ENCODE measurements around the gene FNDC3B.

Gene FNDC3B

DNA sequence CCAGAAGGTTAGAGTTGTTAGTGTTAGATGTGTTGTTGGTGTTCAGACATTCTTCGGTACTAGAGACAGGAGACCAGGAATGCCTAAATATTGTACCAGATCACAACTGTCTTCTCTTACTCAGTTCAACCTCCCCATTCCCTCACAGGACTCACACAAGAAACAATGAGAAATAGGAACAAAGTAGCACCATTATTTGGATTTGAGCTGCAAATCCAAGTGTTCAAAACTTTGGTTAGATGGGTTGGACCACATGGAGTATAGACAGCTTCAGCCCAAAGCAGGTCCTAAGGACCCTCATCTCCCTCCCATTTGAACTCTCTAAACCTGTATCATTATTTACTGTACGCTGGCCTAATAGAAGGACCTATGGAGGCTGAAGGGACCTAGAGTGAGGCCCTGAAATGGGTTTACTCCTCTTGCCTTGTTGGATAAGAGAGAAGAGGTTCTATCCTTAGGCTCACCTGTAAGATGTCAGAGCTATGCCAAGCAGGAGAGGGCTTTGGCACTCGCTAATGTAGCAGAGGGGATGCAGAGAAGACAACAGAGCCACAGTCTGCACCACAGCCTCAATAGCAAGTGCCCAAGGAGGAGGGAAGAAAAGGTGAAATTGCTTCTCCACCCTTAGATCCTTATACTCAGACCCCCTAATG, 70.9 kb downstream of the FNDC3B start:
- no peaks in the 10 kb centered on the region for H3K9me3 ChIP-seq (ENCODE audit: control insufficient read depth in 5 of 5, low read length in 5 of 5)
- H3K4me1 ChIP-seq (ENCODE audit: control insufficient read depth in 5 of 5, insufficient read depth in 5 of 5, low read length in 5 of 5): peaks cover 0 to 24% (median 12%) of the 10 kb centered on the region in 5 donors
- H3K9ac ChIP-seq (ENCODE audit: low read length in 5 of 5): no peak overlapping the region
- H3K27me3 ChIP-seq (ENCODE audit: control insufficient read depth in 5 of 5, insufficient read depth in 4 of 5, low read length in 5 of 5): no peaks in the 10 kb centered on the region
- H3K36me3 ChIP-seq (ENCODE audit: control insufficient read depth in 5 of 5, insufficient read depth in 5 of 5, low read length in 5 of 5): peaks cover 6 to 30% (median 22%) of the 10 kb centered on the region in 5 donors
- no peak overlapping the region for H3K4me3 ChIP-seq (ENCODE audit: low read depth in 1 of 5, low read length in 5 of 5)
- no peak overlapping the region for H3K27ac ChIP-seq (ENCODE audit: low read depth, low read length)

DNA sequence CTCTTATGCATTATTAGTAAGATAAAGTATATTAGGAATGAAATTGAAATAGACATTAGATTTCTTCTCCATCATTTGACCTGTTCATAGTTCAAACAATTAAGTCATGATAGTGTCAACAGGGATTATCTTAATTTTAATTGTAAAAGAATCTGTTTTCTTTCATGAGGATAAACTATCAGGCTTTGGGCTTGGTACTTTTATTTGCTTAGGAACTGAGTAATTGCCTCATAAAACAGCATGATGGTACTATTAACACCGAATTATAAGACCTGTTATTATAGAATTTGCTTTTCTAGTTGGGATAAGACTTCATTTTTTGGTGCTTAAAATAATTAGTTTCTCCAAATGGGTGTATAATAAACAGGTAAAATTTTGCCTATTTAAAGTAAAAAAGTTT, 71.8 kb downstream of the FNDC3B start:
- Histone ChIP-seq H3K9me3 (ENCODE audit: control insufficient read depth in 5 of 5, low read length in 5 of 5) (no peaks in the 10 kb centered on the region), H3K27me3 (ENCODE audit: control insufficient read depth in 5 of 5, insufficient read depth in 4 of 5, low read length in 5 of 5) (no peaks in the 10 kb centered on the region), H3K36me3 (ENCODE audit: control insufficient read depth in 5 of 5, insufficient read depth in 5 of 5, low read length in 5 of 5) (peaks cover 12 to 39% (median 31%) of the 10 kb centered on the region in 5 donors), H3K4me1 (ENCODE audit: control insufficient read depth in 5 of 5, insufficient read depth in 5 of 5, low read length in 5 of 5) (peaks cover 0 to 23% (median 12%) of the 10 kb centered on the region in 5 donors), H3K4me3 (ENCODE audit: low read depth in 1 of 5, low read length in 5 of 5) (no peak overlapping the region), H3K9ac (ENCODE audit: low read length in 5 of 5) (no peak overlapping the region), H3K27ac (ENCODE audit: low read depth, low read length) (no peak overlapping the region)

DNA sequence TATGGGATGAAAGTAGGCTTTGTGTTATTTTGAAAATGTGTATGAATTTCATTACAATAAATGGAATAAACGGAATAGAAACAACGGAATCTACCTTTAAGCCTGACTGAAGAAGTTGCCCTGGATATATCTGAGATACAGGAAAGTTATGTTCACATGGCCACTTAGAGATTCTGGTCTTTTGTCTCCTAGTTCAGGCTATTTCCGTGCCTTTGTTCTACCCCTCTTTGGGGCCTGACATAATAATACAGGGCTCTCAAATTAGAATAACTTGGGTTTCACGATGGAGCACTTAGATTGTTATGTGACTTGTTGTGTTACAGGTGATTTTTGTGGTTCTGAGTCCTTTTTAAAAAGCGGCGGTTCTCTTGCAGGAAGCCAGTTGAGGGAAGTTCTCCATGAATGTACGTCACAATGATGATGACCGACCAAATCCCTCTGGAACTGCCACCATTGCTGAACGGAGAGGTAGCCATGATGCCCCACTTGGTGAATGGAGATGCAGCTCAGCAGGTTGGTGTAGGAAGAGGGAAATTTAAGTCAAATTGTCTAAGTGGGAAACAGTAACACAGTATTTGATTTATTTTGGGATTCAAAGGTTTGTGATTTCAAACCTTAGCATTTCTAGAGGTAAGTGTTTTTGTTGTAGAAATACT, 72.8 kb downstream of the FNDC3B start:
- Histone ChIP-seq H3K27ac (ENCODE audit: low read depth, low read length) (no peak overlapping the region), H3K4me3 (ENCODE audit: low read depth in 1 of 5, low read length in 5 of 5) (no peak overlapping the region), H3K36me3 (ENCODE audit: control insufficient read depth in 5 of 5, insufficient read depth in 5 of 5, low read length in 5 of 5) (peaks cover 13 to 45% (median 34%) of the 10 kb centered on the region in 5 donors)

DNA sequence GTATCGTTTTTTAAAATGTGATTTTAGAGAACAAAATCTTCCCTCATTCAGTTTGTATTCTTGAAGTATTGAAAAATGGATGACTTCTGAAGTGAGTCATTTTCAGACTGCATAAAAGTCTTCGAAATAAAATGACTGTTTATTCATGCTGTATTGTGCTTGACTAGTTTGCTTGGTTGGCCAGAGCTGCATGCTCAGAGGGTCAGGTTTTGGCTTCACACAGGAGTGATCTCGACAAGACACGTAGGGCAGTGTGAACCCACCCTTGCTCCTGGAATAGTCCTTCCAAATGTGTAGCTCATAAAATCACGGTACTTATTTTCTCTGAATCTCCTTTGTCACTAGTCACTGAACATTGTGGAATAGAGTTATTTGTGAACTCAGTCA, 73.3 kb downstream of the FNDC3B start:
- H3K4me1 ChIP-seq (ENCODE audit: control insufficient read depth in 5 of 5, insufficient read depth in 5 of 5, low read length in 5 of 5): peaks cover 0 to 14% (median 8%) of the 10 kb centered on the region in 5 donors
- no peaks in the 10 kb centered on the region for H3K9me3 ChIP-seq (ENCODE audit: control insufficient read depth in 5 of 5, low read length in 5 of 5)
- no peak overlapping the region for H3K27ac ChIP-seq (ENCODE audit: low read depth, low read length)
- H3K36me3 ChIP-seq (ENCODE audit: control insufficient read depth in 5 of 5, insufficient read depth in 5 of 5, low read length in 5 of 5): peaks cover 17 to 47% (median 34%) of the 10 kb centered on the region in 5 donors
- no peaks in the 10 kb centered on the region for H3K27me3 ChIP-seq (ENCODE audit: control insufficient read depth in 5 of 5, insufficient read depth in 4 of 5, low read length in 5 of 5)
- no peak overlapping the region for H3K9ac ChIP-seq (ENCODE audit: low read length in 5 of 5)
- H3K4me3 ChIP-seq (ENCODE audit: low read depth in 1 of 5, low read length in 5 of 5): no peak overlapping the region

More for the DNA sequence above, 72.8 kb downstream of the FNDC3B start:
- Histone ChIP-seq H3K9me3 (ENCODE audit: control insufficient read depth in 5 of 5, low read length in 5 of 5) (no peaks in the 10 kb centered on the region), H3K27me3 (ENCODE audit: control insufficient read depth in 5 of 5, insufficient read depth in 4 of 5, low read length in 5 of 5) (no peaks in the 10 kb centered on the region), H3K9ac (ENCODE audit: low read length in 5 of 5) (no peak overlapping the region), H3K4me1 (ENCODE audit: control insufficient read depth in 5 of 5, insufficient read depth in 5 of 5, low read length in 5 of 5) (peaks cover 0 to 14% (median 11%) of the 10 kb centered on the region in 5 donors)

DNA sequence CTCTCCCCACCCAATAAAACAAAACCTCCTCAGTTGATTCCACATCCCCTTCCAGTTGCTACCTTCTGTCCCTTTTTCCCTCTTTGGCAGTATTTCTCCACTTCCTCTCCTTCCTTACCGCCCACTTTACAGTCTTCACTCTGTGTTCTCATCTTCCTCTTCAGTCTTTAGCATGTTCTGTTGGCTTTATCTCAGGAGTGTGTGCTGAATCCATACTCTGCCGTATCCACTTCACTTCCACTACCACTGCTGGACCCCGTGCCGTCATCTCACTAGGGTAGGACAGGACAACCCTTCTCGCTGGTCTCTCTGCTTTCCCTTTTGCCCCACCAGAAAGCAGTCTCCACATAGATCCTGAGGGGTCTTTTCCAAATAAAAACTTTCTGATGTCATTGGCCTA, 74.3 kb downstream of the FNDC3B start:
- no peak overlapping the region for H3K9ac ChIP-seq (ENCODE audit: low read length in 5 of 5)
- H3K9me3 ChIP-seq (ENCODE audit: control insufficient read depth in 5 of 5, low read length in 5 of 5): no peaks in the 10 kb centered on the region
- no peaks in the 10 kb centered on the region for H3K27me3 ChIP-seq (ENCODE audit: control insufficient read depth in 5 of 5, insufficient read depth in 4 of 5, low read length in 5 of 5)
- no peak overlapping the region for H3K4me3 ChIP-seq (ENCODE audit: low read depth in 1 of 5, low read length in 5 of 5)
- peaks cover 21 to 55% (median 37%) of the 10 kb centered on the region in 5 donors for H3K36me3 ChIP-seq (ENCODE audit: control insufficient read depth in 5 of 5, insufficient read depth in 5 of 5, low read length in 5 of 5)
- peaks cover 0 to 8% (median 7%) of the 10 kb centered on the region in 5 donors for H3K4me1 ChIP-seq (ENCODE audit: control insufficient read depth in 5 of 5, insufficient read depth in 5 of 5, low read length in 5 of 5)
- no peak overlapping the region for H3K27ac ChIP-seq (ENCODE audit: low read depth, low read length)

DNA sequence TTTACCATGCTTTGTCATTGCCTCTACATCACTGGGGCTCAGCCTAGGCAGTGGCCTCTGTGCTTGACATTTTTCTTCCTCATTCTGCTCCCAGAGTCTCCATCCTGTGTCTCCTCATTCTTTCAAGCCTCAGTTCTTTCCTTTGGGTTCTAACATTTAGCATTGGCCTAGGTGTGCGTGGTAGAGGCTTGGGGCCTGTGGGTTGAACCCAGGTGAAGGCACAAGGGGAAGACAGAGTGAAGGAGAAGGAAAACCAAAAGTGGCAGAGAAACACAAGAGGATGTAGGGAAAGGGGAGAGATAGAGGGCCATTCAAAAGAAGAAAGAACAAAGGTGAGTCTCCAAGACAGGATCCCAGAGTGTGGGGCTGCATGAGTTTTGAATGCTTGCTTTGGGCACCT, 75.7 kb downstream of the FNDC3B start:
- no peak overlapping the region for H3K27ac ChIP-seq (ENCODE audit: low read depth, low read length)
- H3K4me1 ChIP-seq (ENCODE audit: control insufficient read depth in 5 of 5, insufficient read depth in 5 of 5, low read length in 5 of 5): peaks cover 0 to 8% (median 5%) of the 10 kb centered on the region in 5 donors
- no peak overlapping the region for H3K4me3 ChIP-seq (ENCODE audit: low read depth in 1 of 5, low read length in 5 of 5)
- H3K9ac ChIP-seq (ENCODE audit: low read length in 5 of 5): no peak overlapping the region
- H3K9me3 ChIP-seq (ENCODE audit: control insufficient read depth in 5 of 5, low read length in 5 of 5): no peaks in the 10 kb centered on the region
- peaks cover 24 to 58% (median 42%) of the 10 kb centered on the region in 5 donors for H3K36me3 ChIP-seq (ENCODE audit: control insufficient read depth in 5 of 5, insufficient read depth in 5 of 5, low read length in 5 of 5)
- H3K27me3 ChIP-seq (ENCODE audit: control insufficient read depth in 5 of 5, insufficient read depth in 4 of 5, low read length in 5 of 5): no peaks in the 10 kb centered on the region

DNA sequence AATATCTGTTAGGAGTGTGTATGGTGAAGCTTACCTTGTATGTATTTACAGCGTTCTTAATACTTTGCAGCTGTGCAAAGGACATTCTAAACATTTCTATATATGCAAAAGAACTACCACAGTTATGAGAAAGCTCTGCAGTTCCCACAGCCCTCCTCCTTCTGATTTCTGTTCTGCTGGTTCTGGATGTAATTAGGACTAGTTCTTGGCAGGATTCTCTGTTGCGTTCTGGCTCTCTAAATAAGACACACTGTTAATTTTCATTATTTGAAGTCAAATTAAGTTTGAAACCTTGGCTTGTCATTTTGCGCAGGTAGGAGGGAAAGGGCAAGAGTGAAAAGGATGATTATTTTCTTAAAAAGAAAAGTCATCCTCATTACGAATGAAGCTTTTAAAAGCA, 76.4 kb downstream of the FNDC3B start:
- no peaks in the 10 kb centered on the region for H3K9me3 ChIP-seq (ENCODE audit: control insufficient read depth in 5 of 5, low read length in 5 of 5)
- H3K4me3 ChIP-seq (ENCODE audit: low read depth in 1 of 5, low read length in 5 of 5): no peak overlapping the region
- H3K27me3 ChIP-seq (ENCODE audit: control insufficient read depth in 5 of 5, insufficient read depth in 4 of 5, low read length in 5 of 5): no peaks in the 10 kb centered on the region
- H3K4me1 ChIP-seq (ENCODE audit: control insufficient read depth in 5 of 5, insufficient read depth in 5 of 5, low read length in 5 of 5): peaks cover 0 to 8% (median 5%) of the 10 kb centered on the region in 5 donors
- H3K9ac ChIP-seq (ENCODE audit: low read length in 5 of 5): no peak overlapping the region
- H3K27ac ChIP-seq (ENCODE audit: low read depth, low read length): no peak overlapping the region
- peaks cover 27 to 61% (median 42%) of the 10 kb centered on the region in 5 donors for H3K36me3 ChIP-seq (ENCODE audit: control insufficient read depth in 5 of 5, insufficient read depth in 5 of 5, low read length in 5 of 5)

DNA sequence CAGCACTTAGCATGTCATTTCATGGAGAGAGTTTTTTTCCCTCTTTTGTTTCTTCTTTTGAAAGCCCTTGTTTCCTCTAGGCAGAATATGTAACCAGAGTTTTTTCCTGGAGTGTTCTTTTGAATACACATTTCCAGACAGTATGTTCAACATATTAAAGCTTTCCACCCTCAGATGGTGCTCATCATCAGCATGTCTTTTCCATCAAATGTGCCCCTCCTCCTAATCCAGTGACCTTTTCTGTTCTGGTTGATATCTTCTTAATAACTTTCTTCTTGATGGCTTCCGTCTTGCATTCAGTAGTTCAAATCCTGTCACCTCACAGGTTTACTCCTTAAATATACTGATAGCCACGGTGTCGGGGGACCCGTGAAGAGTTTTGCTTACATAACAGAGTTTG, 78.6 kb downstream of the FNDC3B start:
- Histone ChIP-seq H3K27ac (ENCODE audit: low read depth, low read length) (no peak overlapping the region), H3K4me3 (ENCODE audit: low read depth in 1 of 5, low read length in 5 of 5) (no peak overlapping the region), H3K4me1 (ENCODE audit: control insufficient read depth in 5 of 5, insufficient read depth in 5 of 5, low read length in 5 of 5) (peaks cover 0 to 8% (median 4%) of the 10 kb centered on the region in 5 donors), H3K9me3 (ENCODE audit: control insufficient read depth in 5 of 5, low read length in 5 of 5) (no peaks in the 10 kb centered on the region), H3K27me3 (ENCODE audit: control insufficient read depth in 5 of 5, insufficient read depth in 4 of 5, low read length in 5 of 5) (no peaks in the 10 kb centered on the region), H3K9ac (ENCODE audit: low read length in 5 of 5) (no peak overlapping the region), H3K36me3 (ENCODE audit: control insufficient read depth in 5 of 5, insufficient read depth in 5 of 5, low read length in 5 of 5) (peaks cover 30 to 60% (median 43%) of the 10 kb centered on the region in 5 donors)

DNA sequence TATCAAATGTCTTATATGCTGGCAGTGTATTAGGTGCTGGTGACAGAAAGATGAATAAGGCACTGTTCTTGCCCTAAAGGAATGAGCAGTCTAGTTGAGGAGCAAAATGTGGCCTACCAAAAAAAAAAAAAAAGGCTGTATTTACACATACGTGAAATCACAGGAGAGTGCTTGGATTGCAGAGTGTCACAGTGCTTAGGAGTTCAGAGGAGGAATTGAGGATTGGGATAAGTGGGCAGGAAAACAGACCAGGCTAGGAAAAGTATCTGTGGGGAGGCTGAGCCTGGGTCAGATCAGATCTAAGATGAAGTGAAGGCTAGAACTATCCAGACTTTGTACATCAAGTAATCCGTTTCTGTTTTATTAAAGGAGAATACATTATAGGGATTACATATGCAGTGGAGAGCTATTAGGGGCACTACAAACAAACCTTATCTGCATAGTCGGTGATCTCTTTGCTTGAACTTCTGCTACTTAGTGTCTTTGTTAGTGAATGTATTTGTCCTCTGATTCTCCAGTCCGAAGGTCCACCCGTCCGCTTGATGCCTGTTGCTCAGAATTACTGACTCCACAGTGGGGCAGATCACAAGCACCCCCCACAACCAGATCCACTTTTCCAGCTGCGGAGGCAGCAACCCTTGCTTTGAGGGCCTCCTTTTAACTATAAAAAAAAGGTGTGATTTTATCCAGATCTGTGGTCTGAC, 80.0 kb downstream of the FNDC3B start:
- H3K4me1 ChIP-seq (ENCODE audit: control insufficient read depth in 5 of 5, insufficient read depth in 5 of 5, low read length in 5 of 5): peaks cover 0 to 7% (median 4%) of the 10 kb centered on the region in 5 donors
- H3K9ac ChIP-seq (ENCODE audit: low read length in 5 of 5): no peak overlapping the region
- peaks cover 25 to 50% (median 34%) of the 10 kb centered on the region in 5 donors for H3K36me3 ChIP-seq (ENCODE audit: control insufficient read depth in 5 of 5, insufficient read depth in 5 of 5, low read length in 5 of 5)
- no peaks in the 10 kb centered on the region for H3K9me3 ChIP-seq (ENCODE audit: control insufficient read depth in 5 of 5, low read length in 5 of 5)
- H3K27me3 ChIP-seq (ENCODE audit: control insufficient read depth in 5 of 5, insufficient read depth in 4 of 5, low read length in 5 of 5): no peaks in the 10 kb centered on the region
- no peak overlapping the region for H3K27ac ChIP-seq (ENCODE audit: low read depth, low read length)
- H3K4me3 ChIP-seq (ENCODE audit: low read depth in 1 of 5, low read length in 5 of 5): no peak overlapping the region

DNA sequence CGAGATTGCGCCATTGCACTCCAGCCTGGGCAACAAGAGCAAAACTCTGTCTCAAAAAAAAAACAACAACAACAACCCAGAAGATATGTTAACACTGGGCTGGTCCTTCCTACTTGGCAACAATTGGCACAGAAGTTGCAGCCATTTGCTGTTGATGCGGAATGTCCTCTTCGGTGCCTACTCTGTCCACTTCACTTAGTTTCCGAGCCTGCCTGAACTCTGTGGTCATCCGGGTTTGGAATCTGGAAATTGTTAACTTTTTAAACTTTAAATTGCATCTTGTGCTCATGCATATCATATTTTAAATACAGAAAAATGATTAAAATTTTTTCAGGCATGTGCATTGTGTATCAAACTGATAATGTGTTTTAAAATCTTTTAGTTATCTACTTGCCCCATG, 81.5 kb downstream of the FNDC3B start:
- Histone ChIP-seq H3K27ac (ENCODE audit: low read depth, low read length) (no peak overlapping the region), H3K4me3 (ENCODE audit: low read depth in 1 of 5, low read length in 5 of 5) (no peak overlapping the region), H3K9ac (ENCODE audit: low read length in 5 of 5) (no peak overlapping the region), H3K9me3 (ENCODE audit: control insufficient read depth in 5 of 5, low read length in 5 of 5) (no peaks in the 10 kb centered on the region), H3K36me3 (ENCODE audit: control insufficient read depth in 5 of 5, insufficient read depth in 5 of 5, low read length in 5 of 5) (peaks cover 15 to 38% (median 31%) of the 10 kb centered on the region in 5 donors), H3K4me1 (ENCODE audit: control insufficient read depth in 5 of 5, insufficient read depth in 5 of 5, low read length in 5 of 5) (peaks cover 1 to 19% (median 13%) of the 10 kb centered on the region in 5 donors), H3K27me3 (ENCODE audit: control insufficient read depth in 5 of 5, insufficient read depth in 4 of 5, low read length in 5 of 5) (no peaks in the 10 kb centered on the region)
